ENCODE measurements around the gene METTL27. TPM values are rescaled to one million over a fixed set of nuclear protein-coding genes. Genes with fewer than 3 reads are reported as not detected.
"Not testable (repeated sequence)": the region's sequence is repeated elsewhere in the genome, so short reads cannot be mapped to it uniquely, and the experiment has no call there.

METTL27 gene
- total RNA-seq, 5 donors from 2014 or later (not counting 1 experiment from before 2014, with no cell fraction given), result 0.45 to 7.2 (median 1.8) TPM

GRCh38 chr7:73850781-73851207 lies 8.5 kb upstream of the METTL27 start:
- H3K36me3 Mint-ChIP-seq, result no peaks in the 10 kb centered on the region

GRCh38 chr7:73847941-73848723 lies 5.8 kb upstream of the METTL27 start:
- Histone ChIP-seq H3K4me1 (ENCODE audit: control insufficient read depth in 1 of 2, extremely low read depth in 1 of 2, insufficient read depth in 2 of 2, low read length in 2 of 2) (peaks cover 0 to 7% of the 10 kb centered on the region in 2 experiments), H3K27ac (ENCODE audit: low read length) (no peak overlapping the region), H3K36me3 (ENCODE audit: control insufficient read depth in 2 of 2, extremely low read depth in 1 of 2, insufficient read depth in 1 of 2, low read length in 1 of 2) (no peaks in the 10 kb centered on the region), H3K9me3 (no peaks in the 10 kb centered on the region), H3K27me3 (replicated peaks in 1 of 2; ENCODE audit: control insufficient read depth in 2 of 2, extremely low read depth in 1 of 2, insufficient read depth in 2 of 2, low read length in 1 of 2) (peaks cover 0 to 12% of the 10 kb centered on the region in 2 experiments), H3K4me3 (ENCODE audit: control insufficient read depth in 1 of 2, extremely low read depth in 1 of 2, low read length in 1 of 2) (no peak overlapping the region)
- POLR2A ChIA-PET, result no interaction called here
- no peak for DNase-seq
- CTCF ChIA-PET, result interaction anchor here in 1 of 2 donors (0.6 kb wide), 1 partner anchor 16 kb away, joined by 3 read pairs; no protein-coding TSS in a partner anchor
- H3K4me3 Mint-ChIP-seq, result no peak overlapping the region
- no peaks in the 10 kb centered on the region for H3K9me3 Mint-ChIP-seq
- no peak for ATAC-seq (replicated peaks in 1 of 4)
- 43% methylated on average over 1 of the region's 10 CpGs for WGBS (ENCODE audit: insufficient coverage)
- H3K36me3 Mint-ChIP-seq, result no peaks in the 10 kb centered on the region
- H3K27me3 Mint-ChIP-seq, result peaks cover 0 to 4% of the 10 kb centered on the region in 2 donors
- H3K27ac Mint-ChIP-seq, result no peak overlapping the region
- peaks cover 7 to 26% (median 16%) of the 10 kb centered on the region in 3 donors for H3K4me1 Mint-ChIP-seq

More at GRCh38 chr7:73850781-73851207, 8.5 kb upstream of the METTL27 start:
- ATAC-seq (replicated peaks in 1 of 4) (peak in 1 of 4 experiments; percentile 28), DNase-seq (no peak)
- peaks cover 0 to 20% (median 14%) of the 10 kb centered on the region in 3 donors for H3K4me1 Mint-ChIP-seq
- no peaks in the 10 kb centered on the region for H3K36me3 ChIP-seq (ENCODE audit: control insufficient read depth in 2 of 2, extremely low read depth in 1 of 2, insufficient read depth in 1 of 2, low read length in 1 of 2)
- H3K4me3 Mint-ChIP-seq, result no peak overlapping the region
- H3K9me3 ChIP-seq, result no peaks in the 10 kb centered on the region
- peaks cover 2 to 30% of the 10 kb centered on the region in 2 experiments for H3K27me3 ChIP-seq (replicated peaks in 1 of 2; ENCODE audit: control insufficient read depth in 2 of 2, extremely low read depth in 1 of 2, insufficient read depth in 2 of 2, low read length in 1 of 2)
- H3K27me3 Mint-ChIP-seq, result peaks cover 7 to 8% of the 10 kb centered on the region in 2 donors
- ChIA-PET POLR2A (interaction anchor here in 1 of 2 donors (0.6 kb wide), 1 partner anchor 220 kb away, joined by 7 read pairs; no protein-coding TSS in a partner anchor), CTCF (interaction anchor here in 1 of 2 donors (0.7 kb wide), 1 partner anchor 687 kb away, joined by 6 read pairs; no protein-coding TSS in a partner anchor)
- H3K27ac Mint-ChIP-seq, result peak overlapping the region in 1 of 2 donors; percentile 77
- WGBS (ENCODE audit: insufficient coverage), result 100% methylated on average over 1 of the region's 4 CpGs
- H3K4me3 ChIP-seq (ENCODE audit: control insufficient read depth in 1 of 2, extremely low read depth in 1 of 2, low read length in 1 of 2), result no peak overlapping the region
- peaks cover 0 to 5% of the 10 kb centered on the region in 2 experiments for H3K4me1 ChIP-seq (ENCODE audit: control insufficient read depth in 1 of 2, extremely low read depth in 1 of 2, insufficient read depth in 2 of 2, low read length in 2 of 2)
- H3K27ac ChIP-seq (ENCODE audit: low read length), result no peak overlapping the region
- H3K9me3 Mint-ChIP-seq, result no peaks in the 10 kb centered on the region

GRCh38 chr7:73845701-73846195 lies 3.4 kb upstream of the METTL27 start:
- not testable (repeated sequence) for ATAC-seq (replicated peaks in 1 of 4); H3K27ac ChIP-seq (ENCODE audit: low read length)

GRCh38 chr7:73844848-73845460 lies 2.6 kb upstream of the METTL27 start:
- Mint-ChIP-seq H3K4me1 (peaks cover 7 to 15% (median 13%) of the 10 kb centered on the region in 3 donors), H3K27me3 (no peaks in the 10 kb centered on the region), H3K4me3 (no peak overlapping the region), H3K9me3 (no peaks in the 10 kb centered on the region), H3K36me3 (no peaks in the 10 kb centered on the region), H3K27ac (no peak overlapping the region)
- ATAC-seq (replicated peaks in 1 of 4) (no peak), DNase-seq (no peak)
- POLR2A ChIA-PET, result no interaction called here
- Histone ChIP-seq H3K9me3 (no peaks in the 10 kb centered on the region), H3K4me1 (ENCODE audit: control insufficient read depth in 1 of 2, extremely low read depth in 1 of 2, insufficient read depth in 2 of 2, low read length in 2 of 2) (peaks cover 0 to 21% of the 10 kb centered on the region in 2 experiments), H3K4me3 (ENCODE audit: control insufficient read depth in 1 of 2, extremely low read depth in 1 of 2, low read length in 1 of 2) (no peak overlapping the region), H3K27ac (ENCODE audit: low read length) (no peak overlapping the region), H3K36me3 (ENCODE audit: control insufficient read depth in 2 of 2, extremely low read depth in 1 of 2, insufficient read depth in 1 of 2, low read length in 1 of 2) (no peaks in the 10 kb centered on the region), H3K27me3 (replicated peaks in 1 of 2; ENCODE audit: control insufficient read depth in 2 of 2, extremely low read depth in 1 of 2, insufficient read depth in 2 of 2, low read length in 1 of 2) (no peaks in the 10 kb centered on the region)
- CTCF ChIA-PET, result no interaction called here
- 95% methylated on average over 5 of the region's 13 CpGs for WGBS (ENCODE audit: insufficient coverage)

More at GRCh38 chr7:73845701-73846195, 3.4 kb upstream of the METTL27 start:
- peaks cover 0 to 21% of the 10 kb centered on the region in 2 experiments for H3K4me1 ChIP-seq (ENCODE audit: control insufficient read depth in 1 of 2, extremely low read depth in 1 of 2, insufficient read depth in 2 of 2, low read length in 2 of 2)
- H3K9me3 Mint-ChIP-seq; H3K9me3 ChIP-seq; H3K4me3 ChIP-seq (ENCODE audit: control insufficient read depth in 1 of 2, extremely low read depth in 1 of 2, low read length in 1 of 2); H3K36me3 Mint-ChIP-seq; DNase-seq; H3K4me3 Mint-ChIP-seq; H3K27me3 ChIP-seq (replicated peaks in 1 of 2; ENCODE audit: control insufficient read depth in 2 of 2, extremely low read depth in 1 of 2, insufficient read depth in 2 of 2, low read length in 1 of 2); H3K27ac Mint-ChIP-seq; H3K36me3 ChIP-seq (ENCODE audit: control insufficient read depth in 2 of 2, extremely low read depth in 1 of 2, insufficient read depth in 1 of 2, low read length in 1 of 2); POLR2A ChIA-PET; CTCF ChIA-PET; H3K27me3 Mint-ChIP-seq: not testable (repeated sequence)
- 91% methylated on average over 4 of the region's 12 CpGs for WGBS (ENCODE audit: insufficient coverage)
- H3K4me1 Mint-ChIP-seq, result peaks cover 7 to 17% (median 13%) of the 10 kb centered on the region in 3 donors

- Histone ChIP-seq H3K9me3 (no peaks in the 10 kb centered on the region), H3K27ac (ENCODE audit: low read length) (no peak overlapping the region), H3K4me1 (ENCODE audit: control insufficient read depth in 1 of 2, extremely low read depth in 1 of 2, insufficient read depth in 2 of 2, low read length in 2 of 2) (peaks cover 0 to 21% of the 10 kb centered on the region in 2 experiments), H3K27me3 (replicated peaks in 1 of 2; ENCODE audit: control insufficient read depth in 2 of 2, extremely low read depth in 1 of 2, insufficient read depth in 2 of 2, low read length in 1 of 2) (no peaks in the 10 kb centered on the region), H3K36me3 (ENCODE audit: control insufficient read depth in 2 of 2, extremely low read depth in 1 of 2, insufficient read depth in 1 of 2, low read length in 1 of 2) (no peaks in the 10 kb centered on the region), H3K4me3 (ENCODE audit: control insufficient read depth in 1 of 2, extremely low read depth in 1 of 2, low read length in 1 of 2) (no peak overlapping the region)
- Mint-ChIP-seq H3K27me3 (no peaks in the 10 kb centered on the region), H3K4me3 (peak overlapping the region in 2 of 3 donors; percentile 29 to 37), H3K4me1 (peaks cover 7 to 14% (median 11%) of the 10 kb centered on the region in 3 donors), H3K9me3 (no peaks in the 10 kb centered on the region), H3K27ac (peak overlapping the region in 1 of 2 donors; percentile 57), H3K36me3 (no peaks in the 10 kb centered on the region)
- DNase-seq (peak in 2 of 35 experiments; percentile 6 to 9), ATAC-seq (replicated peaks in 1 of 4) (no peak)
- WGBS (ENCODE audit: insufficient coverage), result no CpG with 5 or more reads among the region's 9 CpGs
- ChIA-PET POLR2A (no interaction called here), CTCF (no interaction called here)
Observed at GRCh38 chr7:73844131-73844547, 1.8 kb upstream of the METTL27 start.

- peak overlapping the region in 1 of 2 donors; percentile 57 for H3K4me3 ChIP-seq (ENCODE audit: control insufficient read depth in 1 of 2, extremely low read depth in 1 of 2, low read length in 1 of 2)
- H3K27me3 ChIP-seq (replicated peaks in 1 of 2; ENCODE audit: control insufficient read depth in 2 of 2, extremely low read depth in 1 of 2, insufficient read depth in 2 of 2, low read length in 1 of 2), result peaks cover 0 to 10% of the 10 kb centered on the region in 2 experiments
- H3K9me3 ChIP-seq, result no peaks in the 10 kb centered on the region
- ChIA-PET CTCF (no interaction called here), POLR2A (no interaction called here)
- no peaks in the 10 kb centered on the region for H3K36me3 Mint-ChIP-seq
- no peaks in the 10 kb centered on the region for H3K36me3 ChIP-seq (ENCODE audit: control insufficient read depth in 2 of 2, extremely low read depth in 1 of 2, insufficient read depth in 1 of 2, low read length in 1 of 2)
- H3K27ac ChIP-seq (ENCODE audit: low read length), result no peak overlapping the region
- WGBS (ENCODE audit: insufficient coverage), result 100% methylated on average over 6 of the region's 15 CpGs
- H3K4me1 ChIP-seq (ENCODE audit: control insufficient read depth in 1 of 2, extremely low read depth in 1 of 2, insufficient read depth in 2 of 2, low read length in 2 of 2), result peaks cover 0 to 21% of the 10 kb centered on the region in 2 experiments
- H3K4me3 Mint-ChIP-seq, result peak overlapping the region; percentile 81 to 86 (median 84)
- no peak for DNase-seq
- no peaks in the 10 kb centered on the region for H3K27me3 Mint-ChIP-seq
- H3K4me1 Mint-ChIP-seq, result peaks cover 7 to 14% (median 11%) of the 10 kb centered on the region in 3 donors
- no peak for ATAC-seq (replicated peaks in 1 of 4)
- no peak overlapping the region for H3K27ac Mint-ChIP-seq
- H3K9me3 Mint-ChIP-seq, result no peaks in the 10 kb centered on the region
Observed at GRCh38 chr7:73841689-73842066, 638 bp downstream of the METTL27 start.

All from T-cell (primary cell).